ENCODE results near the gene ESYT2.

Gene ESYT2

GRCh38 chr7:158740013-158740656, 89.2 kb downstream of the ESYT2 start:
- peak; percentile 67 for DNase-seq

DNA sequence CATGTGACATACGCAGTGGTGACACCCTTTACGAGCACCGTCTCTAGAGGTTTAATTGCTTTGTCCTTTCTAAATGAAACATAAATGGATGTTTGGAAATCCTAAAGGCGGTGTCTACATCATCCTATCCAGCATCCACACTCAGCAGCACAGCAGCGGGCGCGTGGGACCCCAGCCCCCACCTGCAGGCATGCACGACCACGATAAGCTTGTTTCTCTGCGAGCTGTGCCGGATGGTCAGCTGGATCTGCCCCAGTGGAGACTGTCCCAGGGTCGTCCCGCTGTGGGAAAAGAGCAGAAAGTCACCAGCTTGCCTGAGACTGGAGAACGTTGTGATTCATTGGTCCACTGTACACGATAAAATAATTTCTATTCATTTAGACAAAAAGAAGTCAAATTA, 90.5 kb downstream of the ESYT2 start:
- no peak for DNase-seq

- DNase-seq = no peak
Observed at GRCh38 chr7:158737064-158737695, 92.1 kb downstream of the ESYT2 start.

GRCh38 chr7:158735935-158736334, 93.4 kb downstream of the ESYT2 start:
- DNase-seq = no peak

GRCh38 chr7:158734861-158735260, 94.4 kb downstream of the ESYT2 start:
- DNase-seq = peak; percentile 20

- DNase-seq = no peak
Observed at GRCh38 chr7:158733775-158734494, 95.4 kb downstream of the ESYT2 start.

DNA sequence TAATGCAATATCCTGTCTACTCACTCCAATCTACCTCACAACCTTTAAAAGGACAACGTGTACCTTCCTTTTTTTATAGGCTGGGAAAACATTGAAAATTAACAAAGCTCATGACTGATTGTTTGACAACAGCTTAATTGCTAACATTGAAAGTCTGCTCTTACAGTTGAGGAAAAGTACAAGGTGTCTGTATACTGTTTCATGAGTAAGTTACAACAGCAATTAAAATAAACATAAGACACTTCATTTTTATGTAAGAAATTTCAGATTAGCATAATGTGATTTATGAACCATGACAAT, 96.1 kb downstream of the ESYT2 start:
- no peak for DNase-seq

- no peak for DNase-seq
Observed at GRCh38 chr7:158732494-158733219, 96.7 kb downstream of the ESYT2 start.

DNA sequence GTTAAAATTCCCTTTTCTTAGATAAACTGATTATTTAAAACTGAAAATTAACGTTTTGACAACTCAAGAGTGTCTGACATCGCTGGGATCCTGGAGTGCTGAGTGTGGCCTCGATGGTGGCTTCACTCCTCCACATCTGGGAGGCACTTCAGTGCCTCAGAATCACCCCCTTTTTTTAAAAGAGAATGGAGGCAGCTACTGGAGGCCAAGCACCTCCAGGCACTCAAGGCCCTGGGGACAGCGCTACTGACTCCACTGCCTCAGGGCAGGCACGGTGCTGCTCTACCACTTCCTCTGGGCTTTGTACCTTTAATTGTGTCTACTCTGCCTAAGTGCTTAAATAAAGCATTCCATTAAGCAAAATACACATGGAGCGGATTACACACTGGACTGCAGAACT, 97.5 kb downstream of the ESYT2 start:
- no peak for DNase-seq

GRCh38 chr7:158730383-158731346, 98.6 kb downstream of the ESYT2 start:
- no peak for DNase-seq

GRCh38 chr7:158729646-158730382, 99.5 kb downstream of the ESYT2 start:
- no peak for DNase-seq

DNA sequence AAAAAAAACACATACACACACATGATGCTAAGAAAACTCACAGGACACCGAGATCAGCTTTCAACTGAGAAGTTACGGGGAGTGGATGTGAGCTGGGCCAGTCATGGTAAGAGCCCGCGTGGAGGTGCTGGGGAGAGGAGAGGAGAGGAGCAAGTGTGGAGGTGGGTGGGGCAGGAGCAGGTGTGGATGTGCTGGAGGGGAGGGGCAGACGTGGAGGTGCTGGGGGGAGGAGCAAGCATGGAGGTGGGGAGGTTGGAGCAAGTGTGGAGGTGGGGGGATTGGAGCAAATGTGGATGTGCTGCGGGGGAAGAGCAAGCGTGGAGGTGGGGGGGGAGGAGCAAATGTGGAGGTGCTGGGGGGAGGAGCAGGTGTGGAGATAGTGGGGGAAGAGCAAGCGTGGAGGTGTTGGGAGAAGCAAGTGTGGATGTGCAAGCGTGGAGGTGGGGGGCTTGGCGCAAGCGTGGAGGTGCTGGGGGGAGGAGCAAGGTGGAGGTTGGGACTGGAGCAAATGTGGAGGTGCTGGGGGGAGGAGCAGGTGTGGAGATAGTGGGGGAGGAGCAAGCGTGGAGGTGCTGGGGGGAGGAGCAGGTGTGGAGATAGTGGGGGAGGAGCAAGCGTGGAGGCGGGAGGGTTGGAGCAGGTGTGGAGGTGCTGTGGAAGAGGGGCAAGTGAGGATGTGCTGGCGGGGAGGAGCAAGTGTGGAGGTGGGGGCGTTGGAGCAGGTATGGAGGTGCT, 100.2 kb downstream of the ESYT2 start:
- DNase-seq = no peak

GRCh38 chr7:158727690-158728089, 101.6 kb downstream of the ESYT2 start:
- DNase-seq = no peak

DNA sequence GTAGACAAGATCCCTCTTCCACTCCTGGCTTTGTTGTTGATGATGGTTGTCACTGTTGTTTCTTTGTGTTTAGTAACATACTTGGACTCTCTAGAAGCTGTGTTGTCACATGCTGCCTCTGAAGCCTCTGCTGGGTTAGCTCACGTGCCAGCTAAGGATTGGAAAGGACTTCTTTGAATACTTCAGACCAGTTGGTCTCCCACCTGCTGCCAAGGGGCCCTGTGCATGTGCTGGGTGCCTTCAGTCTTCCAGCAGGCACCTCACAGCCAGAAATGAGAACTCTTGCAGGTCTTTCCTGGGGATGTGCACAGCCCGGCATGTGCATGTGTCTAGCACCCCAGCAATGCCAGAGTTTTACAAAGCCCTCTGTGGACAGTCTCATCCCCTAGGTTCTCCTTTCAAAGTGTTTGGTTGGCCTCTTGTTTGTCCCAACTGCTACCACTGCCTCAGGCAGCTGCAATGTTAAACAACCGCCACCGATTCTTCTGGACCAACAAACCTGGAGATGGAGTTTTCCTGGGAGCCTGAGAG, 103.0 kb downstream of the ESYT2 start:
- DNase-seq = no peak

GRCh38 chr7:158725506-158725800, 103.9 kb downstream of the ESYT2 start:
- no peak for DNase-seq

GRCh38 chr7:158724658-158725505, 104.4 kb downstream of the ESYT2 start:
- DNase-seq = no peak

DNA sequence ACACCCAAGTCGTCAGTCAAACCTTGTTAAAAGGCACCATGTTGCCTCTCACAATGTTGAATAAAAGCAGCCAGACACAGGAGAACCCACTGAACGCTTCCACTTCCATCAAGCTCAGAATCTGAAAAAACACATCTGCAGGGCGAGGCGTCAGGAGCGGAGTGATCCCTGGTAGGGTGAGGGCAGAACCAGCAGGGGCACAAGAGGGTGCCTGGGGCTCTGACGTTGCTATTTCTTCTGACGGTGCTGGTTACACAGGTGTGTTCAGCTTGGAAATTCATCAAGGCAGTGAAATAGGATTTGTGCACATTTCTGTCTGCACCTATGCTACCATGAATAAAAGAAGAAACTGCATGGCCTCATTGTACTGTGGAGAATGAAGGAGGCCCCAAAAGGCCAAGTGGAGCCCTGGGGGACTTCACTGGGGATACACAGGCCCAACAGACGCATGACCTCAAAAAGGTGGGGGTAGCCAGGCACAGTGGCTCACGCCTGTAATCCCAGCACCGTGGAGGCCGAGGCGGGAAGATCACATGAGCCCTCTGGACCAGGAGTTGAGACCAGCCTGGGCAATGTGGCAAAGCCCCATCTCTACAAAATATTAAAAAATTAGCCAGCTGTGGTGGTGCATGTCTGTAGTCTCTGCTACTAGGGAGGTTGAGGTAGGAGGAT, 105.5 kb downstream of the ESYT2 start:
- no peak for DNase-seq

GRCh38 chr7:158723266-158723665, 106.0 kb downstream of the ESYT2 start:
- no peak for DNase-seq

GRCh38 chr7:158722574-158723237, 106.6 kb downstream of the ESYT2 start:
- DNase-seq = no peak
